GM18498 (cell line): Measurements from ENCODE around the gene IL21R.
"Not testable (repeated sequence)": the region's sequence is repeated elsewhere in the genome, so short reads cannot be mapped to it uniquely, and the experiment has no call there.

ENCODE experiments used
- ATAC-seq: cut with Tn5 transposase; IDR thresholded peaks from one replicate; pipeline ENCODE4 v1.9.1; 2021; ENCODE audit warnings: mild to moderate bottlenecking, moderate library complexity; ENCODE audit not compliant: unreplicated experiment

IL21R gene

DNA sequence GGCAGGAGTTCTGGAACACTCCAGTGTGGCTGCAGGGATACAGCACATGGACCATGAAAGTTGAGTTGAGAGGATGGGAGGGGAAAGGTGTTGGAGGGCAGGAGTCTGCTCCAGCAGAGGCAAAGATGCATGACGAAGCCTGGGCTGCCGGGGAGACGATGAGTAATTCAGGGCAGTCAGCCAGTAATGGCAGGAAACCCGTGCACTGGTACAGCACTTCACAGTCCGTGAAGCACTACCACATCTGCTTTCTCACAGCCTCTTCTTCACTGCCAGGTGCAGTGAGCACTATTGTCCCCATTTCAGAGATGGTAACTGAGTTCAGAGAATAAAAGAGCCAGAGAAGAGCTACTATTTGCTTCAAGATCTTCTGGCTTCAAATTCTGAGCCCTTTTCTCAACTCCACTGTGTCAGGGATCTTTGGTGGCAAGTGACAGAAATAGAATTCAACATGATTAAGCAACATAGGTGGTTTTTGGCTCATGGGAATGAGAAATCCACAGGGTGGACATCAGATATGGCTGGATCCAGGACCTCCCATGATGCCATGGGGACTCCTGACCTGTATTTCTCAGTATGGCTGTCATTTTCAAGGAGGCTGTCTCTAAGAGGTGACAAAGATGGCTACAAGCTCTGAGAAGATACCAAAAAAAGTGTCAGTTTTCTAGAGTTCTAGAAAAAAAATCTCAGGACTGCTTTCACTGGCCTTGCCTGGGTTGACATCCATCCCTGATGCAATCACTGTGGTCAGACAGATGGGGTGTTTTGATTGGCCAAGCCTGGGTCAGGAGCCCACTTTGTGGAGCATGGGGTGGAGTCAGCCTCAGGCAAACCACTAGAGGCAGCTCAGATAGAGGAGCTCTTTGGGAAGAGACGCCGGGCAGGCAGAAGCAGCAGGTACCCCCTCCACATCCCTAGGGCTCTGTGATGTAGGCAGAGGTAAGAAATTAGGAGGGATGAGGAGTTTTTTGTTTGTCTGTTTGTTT lies 24.7 kb downstream of the IL21R start:
- peak; percentile 86 for ATAC-seq

DNA sequence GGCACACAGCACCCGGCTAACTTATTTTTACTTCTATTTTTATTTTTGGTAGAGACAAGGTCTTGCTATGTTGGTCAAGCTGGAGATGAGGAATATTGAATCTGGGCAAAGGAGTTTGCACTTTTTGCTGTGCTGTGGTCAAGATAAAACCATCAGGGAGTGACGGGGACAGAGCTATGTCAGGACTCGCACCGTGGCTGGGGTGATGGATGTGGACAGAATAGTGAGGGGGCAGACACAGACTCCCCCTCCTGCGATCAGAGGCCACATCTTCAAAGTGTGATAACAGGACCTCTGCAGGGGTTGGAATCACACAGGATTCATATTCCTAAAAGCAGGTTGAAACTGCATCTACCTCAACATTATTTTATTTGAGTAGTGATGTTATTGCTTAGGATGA lies 25.6 kb downstream of the IL21R start:
- ATAC-seq = no peak

DNA sequence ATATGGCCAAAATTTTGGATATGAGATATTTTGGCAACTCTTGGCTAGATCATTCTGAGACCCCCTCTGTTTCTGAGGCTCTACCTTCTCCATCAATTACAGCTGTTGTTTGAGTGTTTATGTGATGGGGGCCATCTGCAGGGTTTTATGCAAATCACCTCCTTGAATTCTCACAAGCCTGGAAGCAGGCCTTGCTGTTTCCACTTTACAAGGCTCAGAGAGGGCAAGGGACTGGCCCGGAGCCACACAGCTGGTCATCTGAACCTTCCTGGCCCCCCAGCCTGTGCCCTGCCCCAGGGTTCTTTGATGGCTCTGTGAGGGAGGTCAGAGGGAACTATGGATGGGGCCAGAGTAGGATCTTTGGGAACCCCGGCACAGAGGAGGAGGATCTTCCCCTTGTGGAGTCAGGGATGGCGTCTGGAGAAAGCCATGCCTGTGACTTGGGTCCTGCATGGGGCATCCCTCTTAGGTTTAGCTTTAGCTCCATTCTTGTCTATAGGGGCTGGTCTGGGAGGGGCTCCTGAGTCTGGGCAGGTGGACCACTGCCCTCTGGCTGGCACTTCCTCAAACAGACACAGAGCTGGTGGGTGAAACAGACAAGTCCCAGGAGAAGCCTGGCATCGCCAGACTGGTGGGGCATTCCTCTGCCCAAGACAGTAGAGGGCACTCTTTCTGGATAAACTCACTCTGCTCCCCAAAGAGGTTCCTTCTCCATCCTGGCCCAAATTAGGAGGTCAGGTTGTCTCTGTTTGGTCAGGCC lies 26.2 kb downstream of the IL21R start:
- ATAC-seq = no peak

DNA sequence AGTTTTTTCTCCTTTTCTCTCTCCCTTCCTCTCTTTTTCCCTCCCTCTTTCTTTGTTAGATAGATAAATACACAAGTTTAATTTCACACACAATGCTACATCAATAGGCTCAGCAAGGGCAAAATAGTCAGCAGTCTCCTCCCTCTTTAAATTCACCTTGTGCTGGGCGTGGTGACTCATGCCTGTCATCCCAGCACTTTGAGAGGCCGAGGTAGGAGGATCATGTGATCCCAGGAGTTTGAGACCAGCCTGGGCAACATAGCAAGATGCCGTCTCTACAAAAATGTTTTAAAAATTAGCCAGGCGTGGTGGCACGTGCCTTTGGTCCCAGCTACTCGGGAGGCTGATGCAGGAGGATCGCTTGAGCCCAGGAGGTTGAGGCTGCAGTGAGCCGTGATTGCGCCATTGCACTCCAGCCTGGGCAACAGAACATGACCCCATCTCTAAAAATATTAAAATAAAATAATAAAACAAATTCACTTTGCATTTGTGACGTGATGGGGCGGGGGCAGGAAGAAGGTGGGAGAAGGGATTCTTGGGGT lies 27.4 kb downstream of the IL21R start:
- no peak for ATAC-seq

DNA sequence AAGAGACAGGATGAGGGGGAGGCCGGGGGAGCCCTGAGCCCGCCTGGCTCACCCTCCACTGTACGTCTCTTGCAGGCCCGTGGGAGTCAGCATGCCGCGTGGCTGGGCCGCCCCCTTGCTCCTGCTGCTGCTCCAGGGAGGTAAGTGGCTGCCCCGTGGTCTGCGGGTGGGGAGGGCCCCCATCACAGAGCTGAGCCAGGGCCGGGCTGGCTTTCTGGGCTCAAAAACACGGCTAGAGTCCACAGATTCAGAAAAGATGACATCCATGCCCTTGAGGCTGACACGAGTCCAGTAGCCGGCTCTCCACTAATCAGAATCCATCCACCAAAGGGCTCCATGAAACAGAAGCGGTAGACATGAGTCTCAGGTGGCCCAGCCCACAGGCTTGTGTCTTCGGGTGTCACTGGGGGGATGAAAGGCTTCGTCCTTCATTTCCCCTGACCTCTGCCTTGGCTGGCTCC lies 28.0 kb downstream of the IL21R start:
- ATAC-seq = no peak

DNA sequence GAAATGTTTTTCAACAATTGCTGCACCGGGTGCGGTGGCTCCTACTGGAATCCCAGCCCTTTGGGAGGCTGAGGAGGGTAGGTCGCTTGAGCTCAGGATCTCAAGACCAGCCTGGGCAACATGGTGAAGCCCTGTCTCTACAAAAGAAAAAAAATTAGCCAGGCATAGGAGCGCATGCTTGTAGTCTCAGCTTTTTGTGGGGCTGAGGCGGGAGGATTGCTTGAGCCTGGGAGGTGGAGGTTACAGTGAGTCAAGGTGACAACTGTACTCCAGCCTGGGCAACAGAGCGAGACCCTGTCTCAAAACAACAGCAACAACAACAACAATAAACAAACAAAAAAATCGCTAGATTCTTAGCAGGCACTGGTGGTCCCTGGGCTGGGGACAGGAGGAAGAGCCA lies 28.5 kb downstream of the IL21R start:
- no peak for ATAC-seq

DNA sequence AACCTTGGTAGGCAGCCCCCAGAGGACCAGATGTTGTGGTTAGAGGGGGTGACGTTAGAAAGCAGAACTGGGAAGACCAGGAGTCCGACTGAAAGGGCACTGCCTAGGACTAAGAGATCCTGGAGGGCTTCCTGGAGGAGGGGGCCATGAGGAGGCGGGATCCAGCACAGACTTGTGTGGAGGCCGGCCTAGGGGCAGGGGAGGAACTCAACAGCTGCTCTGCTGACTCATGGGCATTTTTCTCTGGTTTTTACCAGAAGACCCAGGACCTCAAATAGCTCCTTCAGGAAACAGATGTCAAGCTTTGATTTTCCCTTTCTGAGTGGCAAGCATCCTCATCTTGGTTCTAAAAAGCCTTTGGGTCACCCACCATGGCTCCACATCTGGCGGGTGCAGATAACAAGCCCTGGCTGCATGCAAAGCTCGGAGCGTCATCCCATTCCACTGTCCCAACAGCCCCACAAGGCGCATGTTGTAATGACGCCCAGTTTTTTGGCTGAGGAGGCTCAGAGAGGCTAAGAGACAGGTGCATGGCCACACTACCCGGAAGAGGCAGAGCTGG lies 29.0 kb downstream of the IL21R start:
- ATAC-seq = no peak

DNA sequence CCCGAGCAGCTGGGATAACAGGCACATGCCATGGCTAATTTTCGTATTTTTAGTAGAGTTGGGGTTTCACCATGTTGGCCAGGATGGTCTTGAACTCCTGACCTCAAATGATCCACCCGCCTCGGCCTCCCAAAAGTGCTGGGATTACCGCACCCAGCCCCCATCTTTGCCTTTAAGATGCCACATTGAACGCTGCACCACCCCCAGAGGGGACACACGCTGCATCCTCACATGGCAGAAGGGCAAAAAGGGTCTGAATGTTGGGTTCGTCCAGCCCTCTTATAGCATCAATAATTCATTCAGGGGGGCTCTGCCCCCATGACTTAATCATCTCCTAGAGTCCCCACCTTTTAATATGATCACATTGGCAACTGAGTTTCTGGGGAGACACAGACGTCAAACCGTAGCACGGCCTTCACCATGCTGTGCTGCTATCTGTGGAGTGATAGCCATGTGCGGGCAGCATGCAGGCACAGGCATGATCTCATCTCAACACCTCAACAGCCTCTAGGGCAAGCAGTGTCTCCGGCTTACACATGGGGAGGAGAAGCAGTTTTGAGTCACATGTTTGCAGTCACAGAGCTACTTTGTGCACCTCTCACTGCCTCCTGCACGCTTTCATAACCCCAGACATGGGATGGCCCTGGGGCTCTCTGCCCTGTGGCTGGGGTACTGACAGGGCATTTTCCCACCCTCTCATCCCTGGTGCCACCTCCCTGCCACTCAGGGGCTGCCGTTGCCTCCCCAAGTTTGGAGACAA lies 30.0 kb downstream of the IL21R start:
- ATAC-seq = no peak

DNA sequence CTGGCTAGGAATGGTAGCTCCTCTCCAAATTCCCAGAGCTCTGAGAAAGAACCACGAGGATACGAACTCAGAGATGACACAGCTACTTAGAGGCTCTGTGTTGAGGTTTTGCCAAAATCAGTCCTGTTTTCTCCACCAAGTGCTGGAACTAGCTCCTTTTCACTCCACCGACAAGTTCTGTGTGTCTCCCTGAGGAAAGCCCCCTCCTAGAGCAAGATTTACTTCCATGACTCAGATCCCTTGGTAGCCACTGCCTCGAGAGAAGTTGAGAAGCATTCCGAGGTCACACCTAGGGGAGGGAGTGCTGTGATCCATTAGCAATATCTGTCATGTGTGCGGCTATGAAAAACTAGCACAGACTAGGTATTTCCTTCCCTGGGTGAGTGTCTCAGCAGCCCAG lies 30.6 kb downstream of the IL21R start:
- ATAC-seq = no peak

DNA sequence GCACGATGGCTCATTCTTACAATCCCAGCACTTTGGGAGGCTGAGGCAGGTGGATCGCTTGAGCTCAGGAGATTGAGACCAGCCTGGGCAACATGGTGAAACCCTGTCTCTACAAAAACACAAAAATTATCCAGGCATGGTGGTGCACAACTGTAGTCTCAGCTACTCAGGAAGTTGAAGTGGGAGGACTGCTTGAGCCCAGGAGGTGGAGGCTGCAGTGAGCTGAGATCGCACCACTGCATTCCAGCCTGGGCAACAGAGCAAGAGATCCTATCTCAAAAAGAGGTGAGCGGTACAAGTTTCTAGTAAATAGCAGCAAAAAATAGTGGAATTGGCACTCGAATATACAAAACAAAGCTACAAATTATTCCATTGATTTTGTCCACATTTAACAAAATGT lies 31.2 kb downstream of the IL21R start:
- ATAC-seq = not testable (repeated sequence)

DNA sequence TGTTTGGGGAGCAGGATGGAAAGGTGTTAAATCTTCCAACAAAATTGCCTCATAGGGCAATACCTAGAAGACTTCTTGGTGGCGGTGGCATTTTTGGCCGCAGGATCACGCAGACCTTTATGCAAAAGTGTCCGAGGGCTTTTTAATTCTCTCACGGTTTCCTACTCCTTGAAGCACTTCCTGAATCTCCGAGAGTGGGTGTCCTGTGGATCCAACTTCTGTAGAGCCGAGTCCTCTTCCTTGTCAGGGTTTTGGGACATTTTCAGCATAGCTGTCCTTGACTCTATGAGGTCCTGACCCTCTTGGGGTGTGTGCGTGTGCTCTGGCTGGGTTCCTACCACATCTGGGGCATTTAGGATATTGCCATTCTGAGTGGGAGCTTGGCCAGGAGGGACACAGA lies 31.7 kb downstream of the IL21R start:
- no peak for ATAC-seq

DNA sequence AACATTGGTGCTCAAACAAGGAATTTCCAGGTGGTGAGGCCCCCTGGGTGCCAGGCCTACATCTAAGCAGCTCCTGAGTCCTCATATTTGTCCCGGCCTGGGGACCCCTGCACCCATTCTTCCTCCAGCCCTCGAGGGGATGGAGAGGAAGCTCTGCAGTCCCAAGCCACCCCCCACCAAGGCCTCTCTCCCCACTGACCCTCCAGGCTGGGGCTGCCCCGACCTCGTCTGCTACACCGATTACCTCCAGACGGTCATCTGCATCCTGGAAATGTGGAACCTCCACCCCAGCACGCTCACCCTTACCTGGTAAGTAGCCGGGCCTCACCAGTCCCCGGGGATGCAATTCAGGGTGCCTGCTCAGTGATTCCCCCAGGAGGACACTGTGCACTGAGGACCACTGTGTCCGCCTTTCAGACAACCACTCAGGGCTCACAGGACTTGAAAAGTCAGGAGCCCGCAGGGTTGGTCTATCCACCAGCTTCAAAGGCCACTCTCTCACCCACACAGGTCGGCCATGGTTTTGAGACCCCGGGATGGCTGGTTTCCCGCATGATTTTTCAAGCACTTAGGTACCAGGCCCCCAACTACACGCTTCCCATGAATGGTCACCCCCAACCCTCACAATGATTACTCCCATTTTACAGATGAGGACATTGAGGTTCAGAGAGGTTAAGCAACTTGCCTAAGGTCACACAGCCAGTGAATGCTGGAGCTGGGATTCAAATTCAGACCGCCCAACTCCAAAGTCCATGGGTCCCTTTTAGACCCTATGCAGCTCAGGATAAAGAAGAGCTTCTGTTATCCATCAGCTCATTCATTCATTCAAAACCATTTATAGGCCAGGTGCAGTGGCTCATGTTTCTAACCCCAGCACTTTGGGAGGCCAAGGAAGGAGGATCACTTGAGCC lies 32.4 kb downstream of the IL21R start:
- no peak for ATAC-seq

DNA sequence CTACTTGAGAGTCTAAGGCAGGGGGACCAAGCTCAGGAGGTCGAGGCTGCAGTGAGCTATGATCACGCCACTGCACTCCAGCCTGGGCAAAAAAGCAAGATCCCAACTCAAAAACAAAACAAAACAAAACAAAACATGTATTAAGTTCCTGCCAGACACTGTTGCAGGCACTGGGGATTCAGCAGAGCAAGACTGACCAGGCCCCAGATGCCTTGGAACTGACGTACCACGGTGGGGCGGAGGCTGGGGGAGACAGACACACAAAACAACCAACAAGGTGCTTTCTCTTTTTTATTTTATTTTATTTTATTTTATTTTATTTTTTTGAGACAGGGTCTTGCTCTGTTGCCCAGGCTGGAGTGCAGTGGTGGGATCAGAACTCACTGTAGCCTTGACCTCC lies 33.2 kb downstream of the IL21R start:
- not testable (repeated sequence) for ATAC-seq

DNA sequence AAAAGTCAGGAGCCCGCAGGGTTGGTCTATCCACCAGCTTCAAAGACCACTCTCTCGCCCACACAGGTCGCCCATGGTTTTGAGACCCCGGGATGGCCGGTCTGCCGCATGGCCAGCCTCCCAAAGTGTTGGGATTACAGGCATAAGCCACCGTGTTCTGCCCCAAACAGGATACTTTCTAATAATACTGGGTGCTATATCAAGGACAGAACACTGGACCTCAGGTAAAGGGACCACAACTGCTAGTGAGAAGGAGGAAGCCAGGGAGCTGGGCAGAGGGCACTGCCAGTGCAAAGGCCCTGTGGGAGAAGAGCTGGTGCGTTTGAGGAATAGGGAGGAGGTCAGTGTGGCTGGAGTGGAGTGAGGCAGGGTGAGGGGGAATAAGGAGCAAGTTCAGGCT lies 34.1 kb downstream of the IL21R start:
- ATAC-seq = no peak

DNA sequence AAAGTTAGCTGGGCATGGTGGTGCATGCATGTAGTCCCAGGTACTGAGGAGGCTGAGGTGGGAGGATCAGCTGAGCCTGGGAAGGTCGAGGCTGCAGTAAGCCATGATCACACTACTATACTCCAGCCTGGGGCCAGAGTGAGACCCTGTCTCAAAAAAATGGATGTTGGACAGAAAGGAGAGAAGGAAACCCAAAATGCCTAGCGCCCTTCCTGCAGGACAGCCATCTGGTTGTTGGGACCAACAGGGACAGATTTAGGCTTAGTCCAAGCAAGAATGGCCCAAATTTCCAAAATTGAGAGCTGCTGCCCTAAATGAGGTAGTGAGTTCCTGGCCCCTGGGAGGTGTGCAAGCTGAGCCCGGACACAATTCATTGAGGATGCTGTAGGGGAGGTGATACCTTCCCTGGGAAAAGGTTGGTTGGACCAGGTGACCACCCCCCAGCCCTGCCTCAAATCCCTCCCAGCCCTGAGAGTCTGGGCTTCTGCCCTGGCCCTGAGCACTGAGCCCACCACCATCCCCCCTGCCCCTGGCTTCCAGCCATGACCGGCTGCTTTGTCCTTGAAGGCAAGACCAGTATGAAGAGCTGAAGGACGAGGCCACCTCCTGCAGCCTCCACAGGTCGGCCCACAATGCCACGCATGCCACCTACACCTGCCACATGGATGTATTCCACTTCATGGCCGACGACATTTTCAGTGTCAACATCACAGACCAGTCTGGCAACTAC lies 35.1 kb downstream of the IL21R start:
- ATAC-seq = no peak

DNA sequence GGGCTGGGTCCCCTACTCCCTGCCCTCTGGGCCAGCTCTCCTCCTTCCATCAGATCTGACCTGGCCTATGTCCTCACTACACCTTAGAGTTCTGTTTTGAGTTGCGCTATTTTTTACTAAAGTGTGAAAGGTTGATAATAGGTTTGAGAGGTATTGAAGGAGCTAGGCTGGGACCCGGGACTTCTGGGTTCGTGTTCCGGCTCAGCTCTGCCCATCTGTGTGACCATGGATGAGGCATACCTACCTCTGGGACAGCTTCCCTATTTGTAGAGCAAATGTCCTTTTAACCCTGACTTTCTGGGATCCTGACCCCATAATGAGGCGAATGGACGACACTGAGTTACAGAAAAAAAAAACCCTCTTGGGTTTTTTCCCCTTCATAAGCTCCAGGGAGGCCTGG lies 36.0 kb downstream of the IL21R start:
- no peak for ATAC-seq

DNA sequence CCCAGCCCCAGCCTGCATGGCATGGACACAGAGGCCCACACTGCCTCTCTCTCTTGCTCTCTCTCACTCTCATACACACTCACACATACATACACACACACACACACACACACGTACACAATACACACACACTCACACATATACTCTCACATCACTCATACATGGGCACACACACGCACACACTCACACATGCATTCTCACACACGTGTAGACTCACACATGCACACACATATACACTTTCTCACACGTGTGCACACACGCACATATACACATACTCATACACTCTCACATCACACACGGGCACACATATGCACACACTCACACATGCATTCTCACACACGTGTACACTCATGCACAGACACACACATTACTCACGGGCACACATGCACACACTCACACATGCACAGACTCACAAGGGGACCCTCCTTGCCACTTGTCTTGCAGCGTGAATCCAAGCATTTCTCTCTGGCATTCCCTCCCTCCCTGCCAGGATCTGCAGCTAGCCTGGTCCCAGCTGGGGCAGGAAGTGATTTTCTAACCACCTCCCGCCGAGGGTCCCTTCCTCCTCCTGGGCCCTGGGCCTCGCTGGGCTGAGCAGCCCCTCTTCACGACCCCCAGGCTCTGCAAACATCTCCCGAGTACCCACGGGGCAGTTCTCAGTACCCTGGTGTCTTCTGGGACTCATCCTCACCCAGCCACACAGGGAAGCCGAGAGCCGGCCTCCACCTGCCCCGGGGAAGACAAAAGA lies 37.5 kb downstream of the IL21R start:
- no peak for ATAC-seq

DNA sequence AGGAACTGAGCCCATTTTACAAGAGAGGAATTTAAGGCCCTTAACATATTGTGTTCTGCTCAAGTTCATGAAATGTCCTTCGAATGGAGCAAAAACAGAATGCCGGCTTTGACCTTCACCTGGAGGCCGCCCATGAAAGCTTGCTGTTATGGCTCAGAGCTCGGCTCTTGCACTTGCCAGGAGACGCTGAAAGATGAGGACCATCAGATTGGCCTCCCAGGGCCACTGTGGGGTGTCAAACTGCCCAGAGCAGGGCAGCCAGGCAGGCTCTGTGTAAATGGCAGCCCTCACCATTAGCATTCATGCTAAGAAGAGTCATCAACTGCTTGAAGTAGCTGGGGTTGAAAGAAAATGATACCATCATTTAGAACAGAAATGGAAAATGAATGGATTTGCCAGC lies 39.3 kb downstream of the IL21R start:
- no peak for ATAC-seq
